NCI-H2227 treated with DMSO at 0.1 percent for 48 hours (cell line): Measurements from ENCODE around the gene SPDL1.
A peak's percentile ranks its signal among the peaks of the same experiment; 100 is the strongest.

Experiments used
- DNase-seq: peaks from one replicate; lab custom pipeline; 2025; lab: John Stamatoyannopoulos, UW

The SPDL1 gene

GRCh38 chr5:169583424-169584220 lies at the start of gene SPDL1:
SPDL1 (plus strand) TSS chr5:169583773; CDS start chr5:169588417, 4,644 bp downstream.
- peak; percentile 92 for DNase-seq

- no peak for DNase-seq
Measured at GRCh38 chr5:169534311-169534880, 49.2 kb upstream of the SPDL1 start.

- no peak for DNase-seq
Measured at GRCh38 chr5:169534939-169535338, 48.6 kb upstream of the SPDL1 start.

GRCh38 chr5:169538944-169539343 lies 44.6 kb upstream of the SPDL1 start:
- no peak for DNase-seq

- no peak for DNase-seq
Measured at GRCh38 chr5:169542811-169543210, 40.8 kb upstream of the SPDL1 start.

GRCh38 chr5:169544264-169544950 lies 39.2 kb upstream of the SPDL1 start:
- DNase-seq: no peak

GRCh38 chr5:169545762-169546161 lies 37.8 kb upstream of the SPDL1 start:
- DNase-seq: no peak

- no peak for DNase-seq
Measured at GRCh38 chr5:169546346-169546745, 37.2 kb upstream of the SPDL1 start.

- DNase-seq: no peak
Measured at GRCh38 chr5:169547508-169547907, 36.1 kb upstream of the SPDL1 start.

- DNase-seq: no peak
Measured at GRCh38 chr5:169548315-169548714, 35.3 kb upstream of the SPDL1 start.

GRCh38 chr5:169549453-169550100 lies 34.0 kb upstream of the SPDL1 start:
- no peak for DNase-seq

- DNase-seq: no peak
Measured at GRCh38 chr5:169550227-169550626, 33.3 kb upstream of the SPDL1 start.

- DNase-seq: no peak
Measured at GRCh38 chr5:169551146-169551545, 32.4 kb upstream of the SPDL1 start.

GRCh38 chr5:169551696-169552095 lies 31.9 kb upstream of the SPDL1 start:
- DNase-seq: no peak

GRCh38 chr5:169554251-169554650 lies 29.3 kb upstream of the SPDL1 start:
- DNase-seq: no peak

GRCh38 chr5:169557838-169558237 lies 25.7 kb upstream of the SPDL1 start:
- DNase-seq: no peak

- no peak for DNase-seq
Measured at GRCh38 chr5:169561893-169562292, 21.7 kb upstream of the SPDL1 start.

GRCh38 chr5:169563369-169563768 lies 20.2 kb upstream of the SPDL1 start:
- DNase-seq: no peak

GRCh38 chr5:169566202-169566601 lies 17.4 kb upstream of the SPDL1 start:
- DNase-seq: no peak

- no peak for DNase-seq
Measured at GRCh38 chr5:169567079-169567478, 16.5 kb upstream of the SPDL1 start.

GRCh38 chr5:169569513-169569912 lies 14.1 kb upstream of the SPDL1 start:
- no peak for DNase-seq

- no peak for DNase-seq
Measured at GRCh38 chr5:169571355-169571754, 12.2 kb upstream of the SPDL1 start.
